Myometrial cell (primary cell): ENCODE data around the gene SPRR5. TPM values are rescaled to one million over a fixed set of nuclear protein-coding genes. Genes with fewer than 3 reads are reported as not detected.

Experiments used
- total RNA-seq: library from RNA; depleted of rRNA; stranded (reverse); fragments of >200 nt; gene quantifications from 2 replicates; pipeline ENCODE4 v1.2.3, GENCODE V29; 2015

The SPRR5 gene
- not detected in 2 replicates for total RNA-seq

GRCh38 chr1:152946651-152947256, at the start of gene SPRR5:
SPRR5 (plus strand) TSS chr1:152947206; CDS start chr1:152948555, 1,349 bp downstream.

GRCh38 chr1:152907686-152908601, 39.1 kb upstream of the SPRR5 start, which contains the start of gene IVL:
IVL (plus strand) TSS chr1:152908546; CDS start chr1:152909798, 1,252 bp downstream.

GRCh38 chr1:152970495-152970894, 23.5 kb downstream of the SPRR5 start, which contains the start of gene SPRR4:
SPRR4 (plus strand) TSS chr1:152970648; CDS start chr1:152971891, 1,243 bp downstream.

DNA sequence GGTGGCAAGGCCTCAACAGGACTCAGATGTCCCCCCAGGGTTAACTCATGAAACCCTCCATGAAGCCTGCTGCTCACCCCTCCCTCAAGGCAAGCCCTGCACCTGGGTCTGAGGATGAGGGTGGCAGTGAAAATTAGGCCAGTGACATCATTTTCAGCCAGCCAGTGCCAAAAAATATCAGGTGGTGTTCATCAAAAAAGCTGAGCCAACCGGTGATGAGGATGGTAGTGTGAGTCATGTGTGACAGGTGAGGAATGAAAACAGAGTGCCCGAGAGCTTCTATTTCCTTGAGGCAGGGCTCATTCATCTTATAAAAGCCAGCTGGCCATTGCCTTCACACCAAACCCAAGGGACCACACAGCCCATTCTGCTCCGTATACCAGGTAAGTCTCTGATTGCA, 36.7 kb downstream of the SPRR5 start, which contains the start of gene SPRR1A:
Gene SPRR1A, plus strand, starts transcription at position 339 of the 400 bp plus-strand sequence. CDS start 1,150 bp downstream, outside the sequence.

Other genes starting within 250 kb of the SPRR5 start
- gene LCE2A, start 248.9 kb upstream of the SPRR5 start, total RNA-seq: not detected in 2 replicates
- gene LCE4A, start 239.0 kb upstream of the SPRR5 start, total RNA-seq: not detected in 2 replicates
- not detected in 2 replicates for gene KPRP, start 189.2 kb upstream of the SPRR5 start, total RNA-seq
- gene LCE1F, start 172.1 kb upstream of the SPRR5 start, total RNA-seq: not detected in 2 replicates
- not detected in 2 replicates for gene LCE1E, start 160.9 kb upstream of the SPRR5 start, total RNA-seq
- not detected in 2 replicates for gene LCE1D, start 150.5 kb upstream of the SPRR5 start, total RNA-seq
- gene LCE1C, start 140.6 kb upstream of the SPRR5 start, total RNA-seq: not detected in 2 replicates
- not detected in 2 replicates for gene LCE1B, start 135.2 kb upstream of the SPRR5 start, total RNA-seq
- not detected in 2 replicates for gene LCE1A, start 119.7 kb upstream of the SPRR5 start, total RNA-seq
- not detected in 2 replicates for gene LCE6A, start 104.3 kb upstream of the SPRR5 start, total RNA-seq
- not detected in 2 replicates for gene LCE7A, start 87.2 kb upstream of the SPRR5 start, total RNA-seq
- not detected in 2 replicates for gene SMCP, start 68.9 kb upstream of the SPRR5 start, total RNA-seq
- gene IVL, start 38.7 kb upstream of the SPRR5 start, total RNA-seq: not detected in 2 replicates
- gene SPRR4, start 23.4 kb downstream of the SPRR5 start, total RNA-seq: not detected in 2 replicates
- gene SPRR1A, start 36.9 kb downstream of the SPRR5 start, total RNA-seq: not detected in 2 replicates
- gene SPRR3, start 54.5 kb downstream of the SPRR5 start, total RNA-seq: not detected in 2 replicates
- not detected in 2 replicates for gene SPRR1B, start 84.0 kb downstream of the SPRR5 start, total RNA-seq
- not detected in 2 replicates for gene SPRR2D, start 93.9 kb downstream of the SPRR5 start, total RNA-seq
- gene SPRR2A, start 110.3 kb downstream of the SPRR5 start, total RNA-seq: not detected in 2 replicates
- not detected in 2 replicates for gene SPRR2B, start 124.4 kb downstream of the SPRR5 start, total RNA-seq
- not detected in 2 replicates for gene SPRR2E, start 147.3 kb downstream of the SPRR5 start, total RNA-seq
- gene SPRR2F, start 166.3 kb downstream of the SPRR5 start, total RNA-seq: not detected in 2 replicates
- gene SPRR2G, start 203.7 kb downstream of the SPRR5 start, total RNA-seq: not detected in 2 replicates